ENCODE measurements around the gene STAC.

- TF ChIP-seq, protein P1, sequence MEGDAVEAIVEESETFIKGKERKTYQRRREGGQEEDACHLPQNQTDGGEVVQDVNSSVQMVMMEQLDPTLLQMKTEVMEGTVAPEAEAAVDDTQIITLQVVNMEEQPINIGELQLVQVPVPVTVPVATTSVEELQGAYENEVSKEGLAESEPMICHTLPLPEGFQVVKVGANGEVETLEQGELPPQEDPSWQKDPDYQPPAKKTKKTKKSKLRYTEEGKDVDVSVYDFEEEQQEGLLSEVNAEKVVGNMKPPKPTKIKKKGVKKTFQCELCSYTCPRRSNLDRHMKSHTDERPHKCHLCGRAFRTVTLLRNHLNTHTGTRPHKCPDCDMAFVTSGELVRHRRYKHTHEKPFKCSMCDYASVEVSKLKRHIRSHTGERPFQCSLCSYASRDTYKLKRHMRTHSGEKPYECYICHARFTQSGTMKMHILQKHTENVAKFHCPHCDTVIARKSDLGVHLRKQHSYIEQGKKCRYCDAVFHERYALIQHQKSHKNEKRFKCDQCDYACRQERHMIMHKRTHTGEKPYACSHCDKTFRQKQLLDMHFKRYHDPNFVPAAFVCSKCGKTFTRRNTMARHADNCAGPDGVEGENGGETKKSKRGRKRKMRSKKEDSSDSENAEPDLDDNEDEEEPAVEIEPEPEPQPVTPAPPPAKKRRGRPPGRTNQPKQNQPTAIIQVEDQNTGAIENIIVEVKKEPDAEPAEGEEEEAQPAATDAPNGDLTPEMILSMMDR (IDR thresholded peaks at IDR 0.05), result no peak
- TF ChIP-seq POLR2A (IDR thresholded peaks at IDR 0.05) (no peak), POLR2AphosphoS5 (IDR thresholded peaks at IDR 0.05) (no peak), EP300 (IDR thresholded peaks at IDR 0.05) (no peak)
Observed at GRCh38 chr3:36512555-36512954, 132.3 kb downstream of the STAC start.
